ENCODE results near the gene LRRK2. TPM values are rescaled to one million over a fixed set of nuclear protein-coding genes. Genes with fewer than 3 reads are reported as not detected.

The LRRK2 gene
- total and polyA plus RNA-seq, 10 of the 15 experiments (the other 5 are each of a cell fraction or from before 2014, with no cell fraction given) = 0.80 to 32.6 (median 1.4) TPM

GRCh38 chr12:40399656-40400055, 174.9 kb downstream of the LRRK2 start:
- CTCF ChIA-PET = interaction anchor here (1.7 kb wide), 1 partner anchor 74 kb away, joined by 3 read pairs; no protein-coding TSS in a partner anchor
- in situ Hi-C loops (cut with MboI) (no loop called here), intact Hi-C loops (cut with micrococcal nuclease; ENCODE audit: unreplicated experiment) (no loop called here)
- no peak overlapping the region for H3K4me2 ChIP-seq (ENCODE audit: control insufficient read depth, insufficient read depth)
- no peaks in the 10 kb centered on the region for H4K20me1 ChIP-seq (ENCODE audit: control insufficient read depth, insufficient read depth)
- ATAC-seq (no peak), DNase-seq (ENCODE audit: low read depth, low spot score) (no peak), FAIRE-seq (no peak)
- WGBS (ENCODE audit: insufficient coverage, insufficient replicate concordance, low lambda C conversion rate, missing lambda C conversion rate) = 4% methylated on average over 3 of the region's 3 CpGs
- H3K9ac ChIP-seq (ENCODE audit: control insufficient read depth, insufficient read depth, low read length) = no peak overlapping the region
- no peaks in the 10 kb centered on the region for H3K4me1 ChIP-seq (ENCODE audit: control insufficient read depth, insufficient read depth, low read length)
- no peaks in the 10 kb centered on the region for H3K36me3 ChIP-seq (ENCODE audit: control insufficient read depth in 2 of 2, insufficient read depth in 2 of 2, low read length in 1 of 2)
- no peaks in the 10 kb centered on the region for H3K79me2 ChIP-seq (ENCODE audit: control insufficient read depth, insufficient read depth, low read length)
- TF ChIP-seq CREB1 (IDR thresholded peaks at IDR 0.05; ENCODE audit: low read depth) (no peak), MEF2A (IDR thresholded peaks at IDR 0.05; ENCODE audit: insufficient read depth, low read depth, low read length) (no peak), MAX (IDR thresholded peaks at IDR 0.05; ENCODE audit: low read depth, low read length) (no peak), CHD4 (IDR thresholded peaks at IDR 0.05) (no peak), CBX3 (IDR thresholded peaks at IDR 0.05; ENCODE audit: borderline replicate concordance, low read depth) (no peak), POLR2A (IDR thresholded peaks at IDR 0.05; ENCODE audit: low read depth, low read length) (no peak)
- TF ChIP-seq, protein P1, sequence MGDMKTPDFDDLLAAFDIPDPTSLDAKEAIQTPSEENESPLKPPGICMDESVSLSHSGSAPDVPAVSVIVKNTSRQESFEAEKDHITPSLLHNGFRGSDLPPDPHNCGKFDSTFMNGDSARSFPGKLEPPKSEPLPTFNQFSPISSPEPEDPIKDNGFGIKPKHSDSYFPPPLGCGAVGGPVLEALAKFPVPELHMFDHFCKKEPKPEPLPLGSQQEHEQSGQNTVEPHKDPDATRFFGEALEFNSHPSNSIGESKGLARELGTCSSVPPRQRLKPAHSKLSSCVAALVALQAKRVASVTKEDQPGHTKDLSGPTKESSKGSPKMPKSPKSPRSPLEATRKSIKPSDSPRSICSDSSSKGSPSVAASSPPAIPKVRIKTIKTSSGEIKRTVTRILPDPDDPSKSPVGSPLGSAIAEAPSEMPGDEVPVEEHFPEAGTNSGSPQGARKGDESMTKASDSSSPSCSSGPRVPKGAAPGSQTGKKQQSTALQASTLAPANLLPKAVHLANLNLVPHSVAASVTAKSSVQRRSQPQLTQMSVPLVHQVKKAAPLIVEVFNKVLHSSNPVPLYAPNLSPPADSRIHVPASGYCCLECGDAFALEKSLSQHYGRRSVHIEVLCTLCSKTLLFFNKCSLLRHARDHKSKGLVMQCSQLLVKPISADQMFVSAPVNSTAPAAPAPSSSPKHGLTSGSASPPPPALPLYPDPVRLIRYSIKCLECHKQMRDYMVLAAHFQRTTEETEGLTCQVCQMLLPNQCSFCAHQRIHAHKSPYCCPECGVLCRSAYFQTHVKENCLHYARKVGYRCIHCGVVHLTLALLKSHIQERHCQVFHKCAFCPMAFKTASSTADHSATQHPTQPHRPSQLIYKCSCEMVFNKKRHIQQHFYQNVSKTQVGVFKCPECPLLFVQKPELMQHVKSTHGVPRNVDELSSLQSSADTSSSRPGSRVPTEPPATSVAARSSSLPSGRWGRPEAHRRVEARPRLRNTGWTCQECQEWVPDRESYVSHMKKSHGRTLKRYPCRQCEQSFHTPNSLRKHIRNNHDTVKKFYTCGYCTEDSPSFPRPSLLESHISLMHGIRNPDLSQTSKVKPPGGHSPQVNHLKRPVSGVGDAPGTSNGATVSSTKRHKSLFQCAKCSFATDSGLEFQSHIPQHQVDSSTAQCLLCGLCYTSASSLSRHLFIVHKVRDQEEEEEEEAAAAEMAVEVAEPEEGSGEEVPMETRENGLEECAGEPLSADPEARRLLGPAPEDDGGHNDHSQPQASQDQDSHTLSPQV (IDR thresholded peaks at IDR 0.05) = no peak
- SMC1A ChIA-PET (ENCODE audit: uncharacterized antibody, unreplicated experiment) = no interaction called here
- H3K27ac ChIP-seq (ENCODE audit: control insufficient read depth, insufficient read depth) = no peak overlapping the region
- RAD21 ChIA-PET (ENCODE audit: unreplicated experiment) = no interaction called here
- no peak overlapping the region for H2AFZ ChIP-seq (ENCODE audit: control insufficient read depth, low read depth, low read length)
- BruUV-seq (replicated peaks) = no TSS peak
- POLR2A ChIA-PET = interaction anchor here (0.5 kb wide), 1 partner anchor 178 kb away, joined by 3 read pairs; no protein-coding TSS in a partner anchor
- H3K4me3 ChIP-seq = no peak overlapping the region
- H3K27me3 ChIP-seq (replicated peaks in 1 of 2; ENCODE audit: control insufficient read depth in 2 of 2, insufficient read depth in 2 of 2, low read length in 1 of 2) = no peaks in the 10 kb centered on the region
- H3K9me3 ChIP-seq (replicated peaks; ENCODE audit: control insufficient read depth, insufficient read depth, low read length) = no peaks in the 10 kb centered on the region
